ENCODE results near the gene KIF18B.

DNA sequence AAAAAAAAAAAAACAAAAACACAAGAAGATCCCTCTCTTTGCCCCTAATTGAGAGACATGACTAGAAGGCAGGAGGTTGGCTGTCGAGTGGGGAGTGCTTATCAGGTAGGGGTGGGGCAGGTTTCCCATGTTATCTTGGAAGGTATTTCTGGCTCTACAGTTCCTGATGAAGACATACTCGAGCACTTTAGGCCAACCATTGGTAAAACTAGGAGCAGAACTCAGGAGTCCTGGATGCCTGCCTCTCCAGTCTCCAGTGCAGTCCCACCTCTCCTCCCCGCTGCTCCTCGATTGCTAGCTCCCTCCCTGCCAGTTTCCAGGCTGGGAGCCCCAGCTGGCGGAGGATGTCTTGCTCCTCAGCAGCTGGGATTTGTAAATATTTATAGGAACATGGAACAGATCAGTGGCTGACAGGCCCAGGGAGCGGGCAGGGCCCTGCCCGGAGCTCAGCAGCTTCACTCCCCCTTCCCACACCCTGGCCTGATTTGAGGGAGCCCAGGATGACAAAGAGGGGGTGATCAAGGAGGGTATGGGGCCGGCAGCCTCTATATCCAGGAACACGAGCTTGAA is 31.9 kb upstream of the KIF18B start:
- TF ChIP-seq RFX5 (IDR thresholded peaks at IDR 0.05), result no peak
- TF ChIP-seq, protein P1, sequence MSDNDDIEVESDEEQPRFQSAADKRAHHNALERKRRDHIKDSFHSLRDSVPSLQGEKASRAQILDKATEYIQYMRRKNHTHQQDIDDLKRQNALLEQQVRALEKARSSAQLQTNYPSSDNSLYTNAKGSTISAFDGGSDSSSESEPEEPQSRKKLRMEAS (IDR thresholded peaks at IDR 0.05), result no peak
- TF ChIP-seq, protein P2, sequence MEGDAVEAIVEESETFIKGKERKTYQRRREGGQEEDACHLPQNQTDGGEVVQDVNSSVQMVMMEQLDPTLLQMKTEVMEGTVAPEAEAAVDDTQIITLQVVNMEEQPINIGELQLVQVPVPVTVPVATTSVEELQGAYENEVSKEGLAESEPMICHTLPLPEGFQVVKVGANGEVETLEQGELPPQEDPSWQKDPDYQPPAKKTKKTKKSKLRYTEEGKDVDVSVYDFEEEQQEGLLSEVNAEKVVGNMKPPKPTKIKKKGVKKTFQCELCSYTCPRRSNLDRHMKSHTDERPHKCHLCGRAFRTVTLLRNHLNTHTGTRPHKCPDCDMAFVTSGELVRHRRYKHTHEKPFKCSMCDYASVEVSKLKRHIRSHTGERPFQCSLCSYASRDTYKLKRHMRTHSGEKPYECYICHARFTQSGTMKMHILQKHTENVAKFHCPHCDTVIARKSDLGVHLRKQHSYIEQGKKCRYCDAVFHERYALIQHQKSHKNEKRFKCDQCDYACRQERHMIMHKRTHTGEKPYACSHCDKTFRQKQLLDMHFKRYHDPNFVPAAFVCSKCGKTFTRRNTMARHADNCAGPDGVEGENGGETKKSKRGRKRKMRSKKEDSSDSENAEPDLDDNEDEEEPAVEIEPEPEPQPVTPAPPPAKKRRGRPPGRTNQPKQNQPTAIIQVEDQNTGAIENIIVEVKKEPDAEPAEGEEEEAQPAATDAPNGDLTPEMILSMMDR (IDR thresholded peaks at IDR 0.05), result no peak
- TF ChIP-seq POLR2A (IDR thresholded peaks at IDR 0.05; ENCODE audit: low read length), result no peak
- no peak for TF ChIP-seq KDM1A (IDR thresholded peaks at IDR 0.05; ENCODE audit: low read depth)
- TF ChIP-seq JUNB (IDR thresholded peaks at IDR 0.05), result no peak
- no peak for TF ChIP-seq BHLHE40 (IDR thresholded peaks at IDR 0.05; ENCODE audit: low read depth, low read length)
- no peak for TF ChIP-seq CHD2 (IDR thresholded peaks at IDR 0.05; ENCODE audit: low read length, partially characterized antibody)
